SJCRH30 (cell line): ENCODE measurements around the gene TMEM131. TPM values are rescaled to one million over a fixed set of nuclear protein-coding genes. Genes with fewer than 3 reads are reported as not detected.
A peak's percentile ranks its signal among the peaks of the same experiment; 100 is the strongest.
"Not testable (repeated sequence)": the region's sequence is repeated elsewhere in the genome, so short reads cannot be mapped to it uniquely, and the experiment has no call there.

Experiments
- DNase-seq, 2 experiments: peaks; one replicate each; pipeline ENCODE4 v3.0.0-alpha.2; 2015 to 2020
- H3K27ac ChIP-seq: fragments of 250-450 bp; sonication (Bioruptor Pico); 2 replicates; pipeline ENCODE4 v1.5.1; 2020; ENCODE audit warnings: mild to moderate bottlenecking, moderate library complexity
- H3K27me3 ChIP-seq: fragments of 250-450 bp; sonication (Bioruptor Pico); 2 replicates; pipeline ENCODE4 v1.5.1; 2020; ENCODE audit warnings: mild to moderate bottlenecking, moderate library complexity
- H3K36me3 ChIP-seq: fragments of 250-450 bp; sonication (Bioruptor Pico); 2 replicates; pipeline ENCODE4 v1.5.1; 2020; ENCODE audit warnings: mild to moderate bottlenecking, moderate library complexity
- H3K4me1 ChIP-seq: fragments of 250-450 bp; sonication (Bioruptor Pico); 2 replicates; pipeline ENCODE4 v1.5.1; 2020; ENCODE audit warnings: mild to moderate bottlenecking, moderate library complexity
- H3K4me3 ChIP-seq: fragments of 250-450 bp; sonication (Bioruptor Pico); 2 replicates; pipeline ENCODE4 v1.5.1; 2020; ENCODE audit warnings: mild to moderate bottlenecking, moderate library complexity
- H3K9me3 ChIP-seq: fragments of 250-450 bp; sonication (Bioruptor Pico); replicated peaks from 2 replicates; pipeline ENCODE4 v1.5.1; 2020; ENCODE audit warnings: mild to moderate bottlenecking, moderate library complexity
- total RNA-seq: library from RNA; depleted of rRNA; stranded (reverse); fragments of >200 nt; shearing (Covaris generic); gene quantifications from 2 replicates; pipeline ENCODE4 v1.2.3, GENCODE V29; 2014

Gene TMEM131
- total RNA-seq, 1 experiment from 2014 or later = 29.7 TPM

DNA sequence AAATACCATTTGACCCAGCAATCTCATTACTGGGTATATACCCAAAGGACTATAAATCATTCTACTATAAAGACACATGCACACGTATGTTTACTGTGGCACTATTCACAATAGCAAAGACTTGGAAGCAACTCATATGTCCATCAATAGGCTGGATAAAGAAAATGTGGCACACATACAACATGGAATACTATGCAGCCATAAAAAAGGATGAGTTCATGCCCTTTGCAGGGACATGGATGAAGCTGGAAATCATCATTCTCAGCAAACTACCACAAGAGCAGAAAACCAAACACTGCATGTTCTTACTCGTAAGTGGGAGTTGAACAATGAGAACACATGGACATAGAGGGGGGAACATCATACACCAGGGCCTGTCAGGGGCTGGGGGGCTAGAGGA, 117.4 kb downstream of the TMEM131 start:
- H3K36me3 ChIP-seq, H3K4me1 ChIP-seq, H3K27me3 ChIP-seq, H3K27ac ChIP-seq, H3K4me3 ChIP-seq, DNase-seq: not testable (repeated sequence)
- peaks cover 10% of the 10 kb centered on the region for H3K9me3 ChIP-seq

DNA sequence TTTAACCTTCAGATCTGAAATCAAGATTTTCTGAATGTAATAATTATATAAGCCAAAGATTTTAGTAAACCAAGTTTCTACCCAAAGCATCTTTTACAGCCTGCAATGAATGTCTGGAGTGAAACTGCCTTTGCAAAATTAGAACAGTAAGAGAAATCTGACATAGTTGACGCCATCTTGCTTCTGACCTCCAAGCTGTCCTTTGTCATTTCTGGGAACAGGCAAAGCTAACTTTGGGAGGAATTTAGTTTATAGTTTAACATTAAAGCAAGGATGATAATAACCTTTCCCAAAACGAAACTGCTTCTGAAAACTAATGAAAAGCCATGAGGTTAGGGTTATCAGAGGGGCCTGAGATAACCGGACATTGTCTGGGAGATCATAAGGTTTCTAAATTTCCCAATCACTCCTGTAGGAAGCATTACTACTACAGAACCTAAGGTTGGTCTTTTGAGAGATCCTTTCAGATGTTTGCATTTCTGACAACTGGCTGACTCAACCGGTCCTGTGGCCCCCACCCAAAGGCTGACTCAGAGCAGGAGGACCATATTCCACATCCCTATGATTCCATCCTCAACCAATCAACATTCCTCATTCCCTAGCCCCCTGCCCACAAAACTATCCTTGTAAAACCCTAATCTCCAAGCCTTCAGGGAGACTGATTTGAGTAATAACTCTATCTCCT, 124.5 kb downstream of the TMEM131 start:
- Histone ChIP-seq H3K27me3 (no peaks in the 10 kb centered on the region), H3K4me3 (no peak overlapping the region), H3K4me1 (peaks cover 28% of the 10 kb centered on the region), H3K9me3 (peaks cover 13% of the 10 kb centered on the region; the same call in 1 of the 2 replicates), H3K27ac (peak overlapping the region; percentile 68), H3K36me3 (no peaks in the 10 kb centered on the region)
- peak; percentile 17 to 31 for DNase-seq

DNA sequence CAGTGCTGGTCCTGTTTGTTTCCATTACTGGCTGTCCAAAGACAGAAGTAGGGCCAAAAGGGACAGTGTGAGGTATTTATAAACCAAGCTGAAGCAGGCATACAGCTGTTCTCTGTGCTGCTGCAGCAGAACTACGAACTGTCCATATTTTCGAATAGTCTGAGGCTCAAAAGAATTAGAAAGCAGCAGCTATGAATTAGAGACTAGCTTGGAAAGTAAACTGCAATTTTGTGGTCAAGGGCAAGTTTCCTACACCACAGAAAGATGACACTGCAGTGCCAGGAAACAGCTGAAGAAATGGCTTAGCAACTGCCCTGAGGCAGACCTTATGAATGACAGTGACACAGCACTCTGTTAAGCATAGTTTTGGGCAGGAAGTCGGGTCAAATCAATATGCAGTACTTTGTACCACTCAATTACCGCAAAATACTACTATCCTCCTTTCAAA, 125.3 kb downstream of the TMEM131 start:
- Histone ChIP-seq H3K27ac (peak overlapping the region; percentile 68), H3K4me3 (no peak overlapping the region), H3K36me3 (no peaks in the 10 kb centered on the region), H3K4me1 (peaks cover 28% of the 10 kb centered on the region), H3K27me3 (no peaks in the 10 kb centered on the region), H3K9me3 (peaks cover 13% of the 10 kb centered on the region; the same call in 1 of the 2 replicates)
- DNase-seq = peak; percentile 88 to 97

- no peaks in the 10 kb centered on the region for H3K27me3 ChIP-seq
- peak overlapping the region; percentile 68 for H3K27ac ChIP-seq
- H3K4me3 ChIP-seq = no peak overlapping the region
- peaks cover 28% of the 10 kb centered on the region for H3K4me1 ChIP-seq
- H3K36me3 ChIP-seq = no peaks in the 10 kb centered on the region
- peaks cover 12% of the 10 kb centered on the region; the same call in 1 of the 2 replicates for H3K9me3 ChIP-seq
- DNase-seq = no peak
Measured at GRCh38 chr2:97869722-97870346, 125.9 kb downstream of the TMEM131 start.

DNA sequence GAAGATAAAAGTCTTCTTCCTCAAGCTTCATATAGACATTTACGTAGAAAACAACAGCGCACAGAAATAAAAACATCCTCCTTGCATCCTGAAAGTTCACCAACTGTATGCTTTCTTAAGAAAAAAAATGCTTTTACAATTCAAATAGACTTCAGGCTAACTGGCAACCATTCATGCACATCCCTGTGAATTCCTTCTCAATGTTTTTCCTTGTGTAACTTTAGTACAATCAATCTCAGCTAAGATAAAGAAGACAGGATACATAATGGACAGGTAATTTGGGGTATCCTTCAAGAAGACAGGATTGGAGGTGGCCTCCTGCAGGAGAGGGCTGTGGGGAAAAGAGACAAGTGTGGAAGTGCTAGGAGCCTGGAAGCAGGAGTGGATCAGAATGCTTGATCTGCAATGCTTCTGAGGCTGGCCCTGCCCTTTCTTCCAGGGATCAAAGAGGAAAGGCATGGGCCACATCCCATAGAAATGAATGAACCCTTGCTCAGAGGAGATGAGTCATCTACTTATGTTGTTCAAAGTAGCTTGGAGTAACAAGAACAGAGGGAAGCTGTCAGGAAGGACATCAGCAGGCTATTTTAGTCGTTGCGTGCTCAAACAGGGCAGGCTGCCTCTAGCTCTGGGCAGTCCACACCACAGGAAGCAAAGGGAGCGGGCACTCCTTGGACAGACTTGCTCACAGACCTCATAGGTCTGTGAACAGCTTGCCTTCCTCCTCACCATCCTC, 126.6 kb downstream of the TMEM131 start:
- Histone ChIP-seq H3K36me3 (no peaks in the 10 kb centered on the region), H3K4me3 (no peak overlapping the region), H3K9me3 (peaks cover 6% of the 10 kb centered on the region; the same call in 1 of the 2 replicates), H3K27me3 (no peaks in the 10 kb centered on the region), H3K27ac (peak overlapping the region; percentile 68), H3K4me1 (peaks cover 28% of the 10 kb centered on the region)
- DNase-seq = peak; percentile 60 to 75

DNA sequence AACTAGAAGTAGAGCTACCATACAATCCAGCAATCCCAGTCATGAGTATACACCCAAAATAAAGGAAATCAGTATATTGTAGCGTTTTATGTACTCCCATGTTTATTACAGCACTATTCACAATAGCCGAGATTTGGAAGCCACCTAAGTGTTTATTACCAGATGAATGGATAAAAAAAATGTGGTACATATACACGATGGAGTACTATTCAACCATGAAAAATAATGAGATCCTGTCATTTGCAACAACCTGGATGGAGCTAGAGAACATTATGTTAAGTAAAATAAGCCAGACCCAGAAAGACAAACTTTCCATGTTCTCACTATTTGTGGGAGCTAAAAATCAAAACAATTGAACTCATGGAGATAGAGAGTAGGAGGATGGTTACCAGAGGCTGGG, 131.9 kb downstream of the TMEM131 start:
- Histone ChIP-seq H3K9me3 (no peaks in the 10 kb centered on the region; the same call in 1 of the 2 replicates), H3K36me3 (no peaks in the 10 kb centered on the region), H3K27me3 (no peaks in the 10 kb centered on the region), H3K4me3 (no peak overlapping the region), H3K4me1 (peaks cover 2% of the 10 kb centered on the region), H3K27ac (no peak overlapping the region)
- no peak for DNase-seq

GRCh38 chr2:97861177-97861576, 134.6 kb downstream of the TMEM131 start:
- H3K27me3 ChIP-seq = no peaks in the 10 kb centered on the region

GRCh38 chr2:97858442-97858841, 137.3 kb downstream of the TMEM131 start:
- Histone ChIP-seq H3K36me3 (no peaks in the 10 kb centered on the region; the same call in 1 of the 2 replicates), H3K4me1 (no peaks in the 10 kb centered on the region), H3K27ac (no peak overlapping the region), H3K9me3 (no peaks in the 10 kb centered on the region; the same call in 1 of the 2 replicates), H3K27me3 (no peaks in the 10 kb centered on the region), H3K4me3 (no peak overlapping the region)
- DNase-seq = no peak

More at GRCh38 chr2:97861177-97861576, 134.6 kb downstream of the TMEM131 start:
- no peaks in the 10 kb centered on the region for H3K4me1 ChIP-seq
- no peaks in the 10 kb centered on the region; the same call in 1 of the 2 replicates for H3K9me3 ChIP-seq
- H3K27ac ChIP-seq = no peak overlapping the region
- no peaks in the 10 kb centered on the region; the same call in 1 of the 2 replicates for H3K36me3 ChIP-seq
- no peak overlapping the region for H3K4me3 ChIP-seq
- DNase-seq = no peak

- Histone ChIP-seq H3K27ac (no peak overlapping the region), H3K4me1 (no peaks in the 10 kb centered on the region)
Measured at GRCh38 chr2:97857553-97857952, 138.2 kb downstream of the TMEM131 start.

GRCh38 chr2:97853057-97853456, 142.7 kb downstream of the TMEM131 start:
- not testable (repeated sequence) for H3K27ac ChIP-seq, H3K27me3 ChIP-seq, H3K36me3 ChIP-seq, DNase-seq, H3K9me3 ChIP-seq, H3K4me3 ChIP-seq, H3K4me1 ChIP-seq

More at GRCh38 chr2:97857553-97857952, 138.2 kb downstream of the TMEM131 start:
- Histone ChIP-seq H3K27me3 (no peaks in the 10 kb centered on the region), H3K4me3 (no peak overlapping the region), H3K9me3 (no peaks in the 10 kb centered on the region), H3K36me3 (no peaks in the 10 kb centered on the region; the same call in 1 of the 2 replicates)
- DNase-seq = no peak

- no peaks in the 10 kb centered on the region; the same call in 1 of the 2 replicates for H3K4me1 ChIP-seq
- no peak overlapping the region for H3K27ac ChIP-seq
- no peak for DNase-seq
- H3K36me3 ChIP-seq = no peaks in the 10 kb centered on the region
- H3K9me3 ChIP-seq = no peaks in the 10 kb centered on the region
- H3K27me3 ChIP-seq = no peaks in the 10 kb centered on the region
- no peak overlapping the region for H3K4me3 ChIP-seq
Measured at GRCh38 chr2:97851172-97851571, 144.6 kb downstream of the TMEM131 start.

GRCh38 chr2:97849881-97850528, 145.7 kb downstream of the TMEM131 start:
- Histone ChIP-seq H3K27me3 (no peaks in the 10 kb centered on the region), H3K4me3 (no peak overlapping the region), H3K4me1 (no peaks in the 10 kb centered on the region; the same call in 1 of the 2 replicates), H3K9me3 (no peaks in the 10 kb centered on the region), H3K36me3 (no peaks in the 10 kb centered on the region), H3K27ac (no peak overlapping the region)
- peak in 1 of 2 experiments; percentile 9 for DNase-seq

DNA sequence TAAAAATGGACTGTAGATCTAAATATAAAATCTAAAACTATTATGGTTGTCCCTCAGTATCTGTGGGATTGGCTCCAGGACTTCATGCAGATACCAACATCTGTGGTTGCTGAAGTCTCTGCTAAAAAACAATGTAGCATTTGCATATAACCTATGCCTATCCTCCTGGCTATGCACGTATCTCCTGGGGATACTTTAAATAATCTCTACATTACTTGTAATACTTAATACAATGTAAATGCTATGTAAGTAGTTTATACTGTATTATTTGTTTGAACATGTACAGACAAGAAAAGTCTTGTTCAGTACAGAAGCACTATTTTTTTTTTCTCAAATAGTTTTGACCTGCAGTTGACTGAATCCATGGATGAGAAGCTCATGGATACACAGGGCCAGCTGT, 147.4 kb downstream of the TMEM131 start:
- Histone ChIP-seq H3K4me1 (no peaks in the 10 kb centered on the region; the same call in 1 of the 2 replicates), H3K27ac (no peak overlapping the region), H3K27me3 (no peaks in the 10 kb centered on the region), H3K36me3 (no peaks in the 10 kb centered on the region; the same call in 1 of the 2 replicates), H3K9me3 (no peaks in the 10 kb centered on the region), H3K4me3 (no peak overlapping the region)
- no peak for DNase-seq

DNA sequence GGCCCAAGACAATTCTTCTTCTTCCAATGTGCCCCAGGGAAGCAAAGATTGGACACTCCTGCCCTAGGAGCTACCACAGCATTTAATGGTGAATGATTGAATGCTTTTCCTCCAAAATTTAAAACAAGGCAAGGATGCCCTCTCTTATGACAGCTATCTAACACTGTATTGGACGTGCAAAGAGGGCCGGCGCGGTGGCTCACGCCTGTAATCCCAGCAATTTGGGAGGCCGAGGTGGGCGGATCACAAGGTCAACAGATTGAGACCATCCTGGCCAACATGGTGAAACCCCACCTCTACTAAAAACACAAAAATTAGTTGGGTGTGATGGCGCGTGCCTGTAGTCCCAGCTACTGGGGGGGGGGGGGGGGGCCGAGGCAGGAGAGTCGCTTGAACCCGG, 149.0 kb downstream of the TMEM131 start:
- not testable (repeated sequence) for H3K27me3 ChIP-seq, H3K27ac ChIP-seq, H3K9me3 ChIP-seq, H3K4me3 ChIP-seq, H3K36me3 ChIP-seq, H3K4me1 ChIP-seq, DNase-seq
